MM.1S (cell line): ENCODE data around the gene NCSTN.

Experiments used
- DNase-seq: peaks from one replicate; pipeline ENCODE4 v3.0.0-alpha.2; 2015
- H2AFZ ChIP-seq: fragments of 300-600 bp; sonication (generic); 2 replicates; pipeline ENCODE4 v1.6.0; 2016; ENCODE audit warnings: antibody characterized with exemption, low read length
- H3F3A ChIP-seq: fragments of 300-600 bp; sonication (generic); 2 replicates; pipeline ENCODE4 v1.6.1; 2016; ENCODE audit warnings: mild to moderate bottlenecking, antibody characterized with exemption, low read length, moderate library complexity, mixed read lengths; ENCODE audit not compliant: insufficient read depth
- H3K27ac ChIP-seq: fragments of 300-600 bp; sonication (generic); 2 replicates; pipeline ENCODE4 v1.5.1; 2016; ENCODE audit warnings: mild to moderate bottlenecking, low read length
- H3K27me3 ChIP-seq: fragments of 300-600 bp; sonication (generic); replicated peaks from 2 replicates; pipeline ENCODE4 v1.6.0; 2016; ENCODE audit warnings: low read length; ENCODE audit not compliant: insufficient read depth
- H3K36me3 ChIP-seq: fragments of 300-600 bp; sonication (generic); replicated peaks from 2 replicates; pipeline ENCODE4 v1.6.1; 2016; ENCODE audit warnings: mild to moderate bottlenecking, low read length, mixed read lengths; ENCODE audit not compliant: insufficient read depth
- H3K4me1 ChIP-seq: fragments of 300-600 bp; sonication (generic); 2 replicates; pipeline ENCODE4 v1.6.1; 2016; ENCODE audit warnings: low read length, mixed read lengths
- H3K4me2 ChIP-seq: fragments of 300-600 bp; sonication (generic); 2 replicates; pipeline ENCODE4 v1.6.0; 2016; ENCODE audit warnings: low read depth, low read length
- H3K4me3 ChIP-seq: fragments of 300-600 bp; sonication (generic); 2 replicates; pipeline ENCODE4 v1.5.1; 2016; ENCODE audit warnings: low read length, mixed read lengths
- H3K79me2 ChIP-seq: fragments of 300-600 bp; sonication (generic); 2 replicates; pipeline ENCODE4 v1.6.1; 2016; ENCODE audit warnings: mixed run types, low read length, mixed read lengths
- H3K9ac ChIP-seq: fragments of 300-600 bp; sonication (generic); 2 replicates; pipeline ENCODE4 v1.6.1; 2016; ENCODE audit warnings: low read length, mixed read lengths
- H3K9me2 ChIP-seq: fragments of 300-600 bp; sonication (generic); replicated peaks from 2 replicates; pipeline ENCODE4 v1.6.1; 2016; ENCODE audit warnings: mild to moderate bottlenecking, low read length, mixed read lengths; ENCODE audit not compliant: insufficient read depth
- H3K9me3 ChIP-seq: fragments of 300-600 bp; sonication (generic); replicated peaks from 2 replicates; pipeline ENCODE4 v1.6.1; 2016; ENCODE audit warnings: mild to moderate bottlenecking, low read length, mixed read lengths; ENCODE audit not compliant: insufficient read depth
- H4K20me1 ChIP-seq: fragments of 300-600 bp; sonication (generic); 2 replicates; pipeline ENCODE4 v1.6.1; 2016; ENCODE audit warnings: mild to moderate bottlenecking, low read length, moderate library complexity, mixed read lengths; ENCODE audit not compliant: insufficient read depth
- EZH2 ChIP-seq: fragments of 300-600 bp; sonication (generic); optimal IDR thresholded peaks from 2 replicates; pipeline ENCODE3; 2017; ENCODE audit warnings: low read depth, mild to moderate bottlenecking, antibody characterized with exemption, low read length, mixed read lengths
- EZH2phosphoT487 ChIP-seq: fragments of 300-600 bp; sonication (generic); IDR thresholded peaks from 2 replicates; pipeline ENCODE4 v1.6.1; 2018; ENCODE audit warnings: antibody characterized with exemption, low read length
- TF ChIP-seq, protein P1 (sequence below): fragments of 300-600 bp; sonication (generic); IDR thresholded peaks from 2 replicates; pipeline ENCODE4 v1.5.1; 2016; ENCODE audit warnings: antibody characterized with exemption, low read length, mixed read lengths

NCSTN gene

DNA sequence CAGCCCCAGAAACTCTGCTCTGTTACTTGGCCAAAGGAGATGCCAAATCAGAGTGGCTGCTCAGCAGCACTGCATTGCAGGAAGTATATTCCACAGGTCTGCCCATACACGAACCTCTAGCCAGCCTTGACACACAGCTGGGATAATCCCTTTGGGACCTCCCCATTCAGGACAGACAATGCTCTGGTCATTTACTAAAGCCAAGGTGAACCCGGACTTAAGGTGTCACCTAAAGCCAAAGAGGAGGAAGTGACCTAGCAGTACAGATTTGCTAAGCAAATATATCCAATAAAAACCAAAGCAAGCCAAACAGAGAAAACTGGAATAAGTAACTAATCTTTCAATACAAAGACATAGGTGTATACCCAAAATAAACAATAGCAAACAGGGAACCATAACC lies 27.8 kb upstream of the NCSTN start:
- Histone ChIP-seq H3K9ac (no peak overlapping the region), H3K36me3 (peaks cover 21% of the 10 kb centered on the region), H3K4me2 (no peak overlapping the region), H3F3A (no peaks in the 10 kb centered on the region), H3K4me1 (no peaks in the 10 kb centered on the region), H4K20me1 (no peaks in the 10 kb centered on the region), H3K79me2 (peaks cover 36% of the 10 kb centered on the region), H3K27me3 (no peaks in the 10 kb centered on the region), H3K9me3 (no peaks in the 10 kb centered on the region), H3K4me3 (no peak overlapping the region), H3K9me2 (no peaks in the 10 kb centered on the region), H2AFZ (no peak overlapping the region), H3K27ac (no peak overlapping the region)
- TF ChIP-seq, protein P1, sequence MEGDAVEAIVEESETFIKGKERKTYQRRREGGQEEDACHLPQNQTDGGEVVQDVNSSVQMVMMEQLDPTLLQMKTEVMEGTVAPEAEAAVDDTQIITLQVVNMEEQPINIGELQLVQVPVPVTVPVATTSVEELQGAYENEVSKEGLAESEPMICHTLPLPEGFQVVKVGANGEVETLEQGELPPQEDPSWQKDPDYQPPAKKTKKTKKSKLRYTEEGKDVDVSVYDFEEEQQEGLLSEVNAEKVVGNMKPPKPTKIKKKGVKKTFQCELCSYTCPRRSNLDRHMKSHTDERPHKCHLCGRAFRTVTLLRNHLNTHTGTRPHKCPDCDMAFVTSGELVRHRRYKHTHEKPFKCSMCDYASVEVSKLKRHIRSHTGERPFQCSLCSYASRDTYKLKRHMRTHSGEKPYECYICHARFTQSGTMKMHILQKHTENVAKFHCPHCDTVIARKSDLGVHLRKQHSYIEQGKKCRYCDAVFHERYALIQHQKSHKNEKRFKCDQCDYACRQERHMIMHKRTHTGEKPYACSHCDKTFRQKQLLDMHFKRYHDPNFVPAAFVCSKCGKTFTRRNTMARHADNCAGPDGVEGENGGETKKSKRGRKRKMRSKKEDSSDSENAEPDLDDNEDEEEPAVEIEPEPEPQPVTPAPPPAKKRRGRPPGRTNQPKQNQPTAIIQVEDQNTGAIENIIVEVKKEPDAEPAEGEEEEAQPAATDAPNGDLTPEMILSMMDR, result no peak
- TF ChIP-seq EZH2 (no peak), EZH2phosphoT487 (no peak)
- no peak for DNase-seq

DNA sequence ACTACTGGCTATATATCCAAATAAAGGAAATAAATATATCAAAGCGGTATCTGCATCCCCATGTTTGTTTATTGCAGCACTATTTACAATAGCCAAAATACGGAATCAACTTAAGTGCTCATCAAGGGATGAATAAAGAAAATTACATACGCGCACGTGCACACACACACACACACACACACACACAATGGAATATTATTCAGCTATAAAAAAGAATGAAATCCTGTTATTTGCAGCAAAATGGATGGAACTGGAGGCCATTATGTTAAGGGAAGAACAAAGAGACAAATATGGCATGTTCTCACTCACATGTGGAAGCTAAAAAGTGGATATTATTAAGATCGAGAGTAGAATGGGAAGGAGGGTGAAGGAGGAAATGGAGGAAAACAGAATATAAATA lies 20.4 kb upstream of the NCSTN start:
- Histone ChIP-seq H3K9me3 (no peaks in the 10 kb centered on the region), H3K36me3 (peaks cover 25% of the 10 kb centered on the region; the same call in 1 of the 2 replicates), H3K4me2 (no peak overlapping the region), H4K20me1 (no peaks in the 10 kb centered on the region), H3K27ac (no peak overlapping the region), H3K4me1 (no peaks in the 10 kb centered on the region), H3K79me2 (peaks cover 40% of the 10 kb centered on the region), H3K9me2 (no peaks in the 10 kb centered on the region), H3K4me3 (no peak overlapping the region), H3K27me3 (no peaks in the 10 kb centered on the region), H2AFZ (no peak overlapping the region), H3K9ac (no peak overlapping the region), H3F3A (no peaks in the 10 kb centered on the region)
- no peak for TF ChIP-seq EZH2
- TF ChIP-seq, protein P1, result no peak
- TF ChIP-seq EZH2phosphoT487, result no peak
- no peak for DNase-seq

DNA sequence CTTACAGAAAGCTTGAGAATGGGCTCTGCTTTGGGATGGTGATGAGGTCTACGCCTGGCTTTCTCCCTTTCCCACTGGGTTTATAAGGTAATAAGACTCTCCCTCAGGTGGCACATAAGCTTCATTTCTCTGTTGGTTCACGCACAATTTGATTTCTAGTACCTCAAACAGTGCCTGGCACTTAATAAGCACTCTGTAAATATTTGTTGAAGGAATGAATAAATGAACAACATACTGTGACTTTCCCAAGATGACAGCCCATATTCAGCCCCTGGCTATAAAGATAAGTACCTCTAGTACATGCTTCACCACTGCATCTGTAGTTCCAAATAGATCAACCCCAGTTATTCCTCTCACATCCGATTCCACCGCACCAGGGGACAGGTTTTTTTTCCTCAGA lies 17.9 kb upstream of the NCSTN start:
- H4K20me1 ChIP-seq, result no peaks in the 10 kb centered on the region
- no peak for DNase-seq

More for the DNA sequence above, 17.9 kb upstream of the NCSTN start:
- Histone ChIP-seq H3K36me3 (peaks cover 23% of the 10 kb centered on the region; the same call in 1 of the 2 replicates), H3K4me1 (no peaks in the 10 kb centered on the region), H3K4me3 (no peak overlapping the region), H3K4me2 (no peak overlapping the region), H3K79me2 (peaks cover 27% of the 10 kb centered on the region), H2AFZ (no peak overlapping the region), H3K9ac (no peak overlapping the region), H3K27ac (no peak overlapping the region), H3K9me2 (no peaks in the 10 kb centered on the region), H3K9me3 (no peaks in the 10 kb centered on the region), H3F3A (no peaks in the 10 kb centered on the region), H3K27me3 (no peaks in the 10 kb centered on the region)
- no peak for TF ChIP-seq EZH2
- no peak for TF ChIP-seq EZH2phosphoT487
- TF ChIP-seq, protein P1, result no peak
